GM19397 (cell line): ENCODE results near the gene GLIS2.
A peak's percentile ranks its signal among the peaks of the same experiment; 100 is the strongest.

Experiments
- ATAC-seq: cut with Tn5 transposase; IDR thresholded peaks from one replicate; pipeline ENCODE4 v1.9.1; 2021; ENCODE audit warnings: mild to moderate bottlenecking, moderate library complexity; ENCODE audit not compliant: unreplicated experiment

The GLIS2 gene

GRCh38 chr16:4350365-4350786 is 34.5 kb downstream of the GLIS2 start:
- no peak for ATAC-seq

- peak; percentile 89 for ATAC-seq
Observed at GRCh38 chr16:4350787-4351659, 35.2 kb downstream of the GLIS2 start, which contains the start of gene PAM16. Gene PAM16 (minus strand): TSS chr16:4351321. CDS start chr16:4351234, 87 bp downstream.

- ATAC-seq = no peak
Observed at GRCh38 chr16:4351880-4352279, 36.0 kb downstream of the GLIS2 start.

GRCh38 chr16:4352843-4353242 is 37.0 kb downstream of the GLIS2 start:
- no peak for ATAC-seq

GRCh38 chr16:4353675-4354074 is 37.8 kb downstream of the GLIS2 start:
- ATAC-seq = no peak

- no peak for ATAC-seq
Observed at GRCh38 chr16:4354512-4355409, 38.9 kb downstream of the GLIS2 start.

- no peak for ATAC-seq
Observed at GRCh38 chr16:4356820-4357219, 41.0 kb downstream of the GLIS2 start.

GRCh38 chr16:4358236-4358635 is 42.4 kb downstream of the GLIS2 start:
- ATAC-seq = no peak

- no peak for ATAC-seq
Observed at GRCh38 chr16:4358831-4359561, 43.1 kb downstream of the GLIS2 start.

- ATAC-seq = no peak
Observed at GRCh38 chr16:4359914-4360313, 44.0 kb downstream of the GLIS2 start.

GRCh38 chr16:4360538-4361021 is 44.7 kb downstream of the GLIS2 start:
- ATAC-seq = no peak

GRCh38 chr16:4361033-4361943 is 45.4 kb downstream of the GLIS2 start:
- no peak for ATAC-seq

GRCh38 chr16:4361944-4362311 is 46.1 kb downstream of the GLIS2 start:
- ATAC-seq = no peak

GRCh38 chr16:4362476-4363135 is 46.7 kb downstream of the GLIS2 start:
- ATAC-seq = no peak

- ATAC-seq = no peak
Observed at GRCh38 chr16:4364196-4365013, 48.5 kb downstream of the GLIS2 start.

- ATAC-seq = no peak
Observed at GRCh38 chr16:4365014-4365406, 49.1 kb downstream of the GLIS2 start.

- ATAC-seq = no peak
Observed at GRCh38 chr16:4365615-4366014, 49.7 kb downstream of the GLIS2 start.

GRCh38 chr16:4366016-4366415 is 50.1 kb downstream of the GLIS2 start:
- no peak for ATAC-seq
